Activated CD8-positive, alpha-beta T cell treated with anti-CD3 and anti-CD28 coated beads for 36 hours (primary cell): ENCODE data around the gene SCT. TPM values are rescaled to one million over a fixed set of nuclear protein-coding genes. Genes with fewer than 3 reads are reported as not detected.
A peak's percentile ranks its signal among the peaks of the same experiment; 100 is the strongest.

Experiments used
- ATAC-seq: fragments of 200-7000 bp; cut with Tn5 transposase; one replicate; pipeline ENCODE4 v1.10.0; 2021; ENCODE audit warnings: mild to moderate bottlenecking, moderate library complexity
- CTCF ChIA-PET: fragments of 350-600 bp; sonication (Branson Sonifier 250); formaldehyde crosslinking; loops from one replicate; lab custom pipeline; 2021; ENCODE audit warnings: antibody characterized with exemption; lab: Charles Lee
- POLR2A ChIA-PET: fragments of 350-600 bp; sonication (Branson Sonifier 250); formaldehyde crosslinking; loops from one replicate; lab custom pipeline; 2021; ENCODE audit warnings: antibody characterized with exemption; lab: Charles Lee
- DNase-seq: peaks from one replicate; pipeline ENCODE4 v3.0.0-alpha.2; 2020
- H3K27ac Mint-ChIP-seq: one replicate; pipeline ENCODE4 v1.8.0; 2021; ENCODE audit warnings: mild to moderate bottlenecking, mixed read lengths
- H3K27me3 Mint-ChIP-seq: one replicate; pipeline ENCODE4 v1.8.0; 2021; ENCODE audit warnings: mixed read lengths
- H3K36me3 Mint-ChIP-seq: one replicate; pipeline ENCODE4 v1.8.0; 2021; ENCODE audit warnings: low read depth, mixed read lengths
- H3K4me1 Mint-ChIP-seq: one replicate; pipeline ENCODE4 v1.8.0; 2021; ENCODE audit warnings: low read depth, mixed read lengths
- H3K4me3 Mint-ChIP-seq: one replicate; pipeline ENCODE4 v1.8.0; 2021; ENCODE audit warnings: mild to moderate bottlenecking, moderate library complexity, mixed read lengths
- H3K9me3 Mint-ChIP-seq: one replicate; pipeline ENCODE4 v1.8.0; 2021; ENCODE audit warnings: mixed read lengths
- intact Hi-C: fragments of 100-400 bp; cut with micrococcal nuclease; formaldehyde crosslinking; loops from one replicate; pipeline ENCODE4 v1.10.0; 2022
- total RNA-seq, 2 experiments: library from RNA; stranded (reverse); gene quantifications; one replicate each; pipeline ENCODE4 v1.2.3, GENCODE V29; 2021
- TF ChIP-seq, protein P1 (sequence below): fragments of 200-600 bp; IDR thresholded peaks from one replicate; pipeline ENCODE4 v1.8.0; 2022; ENCODE audit warnings: antibody characterized with exemption, mild to moderate bottlenecking

SCT gene
- total RNA-seq, 2 experiments from 2014 or later = not detected

DNA sequence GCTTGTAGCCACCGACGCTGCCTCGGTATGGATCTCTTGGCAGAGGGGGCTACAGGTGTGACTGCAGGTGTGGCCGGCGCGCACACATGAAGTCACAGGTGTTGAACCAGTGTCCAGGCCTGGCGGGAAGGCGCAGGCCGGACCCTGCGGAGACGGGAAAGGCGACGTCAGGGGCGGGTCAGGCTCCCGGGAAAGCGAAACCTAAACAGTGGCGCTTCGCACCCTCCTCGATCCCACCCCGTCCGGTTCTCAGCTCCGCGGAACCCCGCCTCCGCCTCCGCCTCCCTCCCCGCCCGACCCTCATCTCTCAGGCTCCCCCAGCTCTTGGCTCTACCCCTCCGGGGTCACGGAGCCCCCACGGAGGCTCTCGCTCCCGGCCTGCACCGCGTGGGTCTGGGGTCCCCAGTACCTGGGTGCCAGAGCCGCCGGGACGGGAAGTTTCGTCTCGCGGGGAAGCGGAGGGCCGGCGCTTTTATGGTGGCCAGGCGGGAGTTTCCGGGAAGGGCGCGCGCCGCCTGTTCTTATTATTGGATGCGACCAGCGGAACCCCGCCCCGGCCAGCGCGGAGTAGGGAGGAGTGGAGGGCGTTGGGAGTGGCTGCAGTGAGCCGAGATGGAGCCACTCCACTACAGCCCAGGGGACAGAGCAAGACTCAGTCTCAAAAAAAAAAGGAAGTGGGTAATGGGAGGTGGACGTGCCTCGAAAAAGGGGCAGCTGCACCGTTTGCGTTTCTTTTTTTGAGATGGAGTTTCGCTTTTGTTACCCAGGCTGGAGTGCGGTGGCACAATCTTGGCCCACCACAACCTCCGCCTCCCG lies 11.3 kb downstream of the SCT start, which contains the start of gene IRF7:
TSS of gene IRF7 (minus strand) at position 447 of the 816 bp plus-strand sequence. CDS start 586 bp downstream, outside the sequence.
- peak; percentile 76 for ATAC-seq
- POLR2A ChIA-PET = interaction anchor here (0.6 to 1.5 kb wide), 6 partner anchors 9 to 269 kb away, joined by 3 to 6 read pairs (median 4); partner anchors contain the start of gene SCT
- H3K27me3 Mint-ChIP-seq = no peaks in the 10 kb centered on the region
- peaks cover 4% of the 10 kb centered on the region for H3K36me3 Mint-ChIP-seq
- H3K4me3 Mint-ChIP-seq = peak within 1 kb of the TSS; percentile 84
- CTCF ChIA-PET = no interaction called here
- H3K27ac Mint-ChIP-seq = peak within 1 kb of the TSS; percentile 90
- DNase-seq = peak; percentile 92
- TF ChIP-seq, protein P1, sequence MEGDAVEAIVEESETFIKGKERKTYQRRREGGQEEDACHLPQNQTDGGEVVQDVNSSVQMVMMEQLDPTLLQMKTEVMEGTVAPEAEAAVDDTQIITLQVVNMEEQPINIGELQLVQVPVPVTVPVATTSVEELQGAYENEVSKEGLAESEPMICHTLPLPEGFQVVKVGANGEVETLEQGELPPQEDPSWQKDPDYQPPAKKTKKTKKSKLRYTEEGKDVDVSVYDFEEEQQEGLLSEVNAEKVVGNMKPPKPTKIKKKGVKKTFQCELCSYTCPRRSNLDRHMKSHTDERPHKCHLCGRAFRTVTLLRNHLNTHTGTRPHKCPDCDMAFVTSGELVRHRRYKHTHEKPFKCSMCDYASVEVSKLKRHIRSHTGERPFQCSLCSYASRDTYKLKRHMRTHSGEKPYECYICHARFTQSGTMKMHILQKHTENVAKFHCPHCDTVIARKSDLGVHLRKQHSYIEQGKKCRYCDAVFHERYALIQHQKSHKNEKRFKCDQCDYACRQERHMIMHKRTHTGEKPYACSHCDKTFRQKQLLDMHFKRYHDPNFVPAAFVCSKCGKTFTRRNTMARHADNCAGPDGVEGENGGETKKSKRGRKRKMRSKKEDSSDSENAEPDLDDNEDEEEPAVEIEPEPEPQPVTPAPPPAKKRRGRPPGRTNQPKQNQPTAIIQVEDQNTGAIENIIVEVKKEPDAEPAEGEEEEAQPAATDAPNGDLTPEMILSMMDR = no peak
- peaks cover 11% of the 10 kb centered on the region for H3K4me1 Mint-ChIP-seq
- H3K9me3 Mint-ChIP-seq = no peaks in the 10 kb centered on the region
- intact Hi-C loops = no loop called here

DNA sequence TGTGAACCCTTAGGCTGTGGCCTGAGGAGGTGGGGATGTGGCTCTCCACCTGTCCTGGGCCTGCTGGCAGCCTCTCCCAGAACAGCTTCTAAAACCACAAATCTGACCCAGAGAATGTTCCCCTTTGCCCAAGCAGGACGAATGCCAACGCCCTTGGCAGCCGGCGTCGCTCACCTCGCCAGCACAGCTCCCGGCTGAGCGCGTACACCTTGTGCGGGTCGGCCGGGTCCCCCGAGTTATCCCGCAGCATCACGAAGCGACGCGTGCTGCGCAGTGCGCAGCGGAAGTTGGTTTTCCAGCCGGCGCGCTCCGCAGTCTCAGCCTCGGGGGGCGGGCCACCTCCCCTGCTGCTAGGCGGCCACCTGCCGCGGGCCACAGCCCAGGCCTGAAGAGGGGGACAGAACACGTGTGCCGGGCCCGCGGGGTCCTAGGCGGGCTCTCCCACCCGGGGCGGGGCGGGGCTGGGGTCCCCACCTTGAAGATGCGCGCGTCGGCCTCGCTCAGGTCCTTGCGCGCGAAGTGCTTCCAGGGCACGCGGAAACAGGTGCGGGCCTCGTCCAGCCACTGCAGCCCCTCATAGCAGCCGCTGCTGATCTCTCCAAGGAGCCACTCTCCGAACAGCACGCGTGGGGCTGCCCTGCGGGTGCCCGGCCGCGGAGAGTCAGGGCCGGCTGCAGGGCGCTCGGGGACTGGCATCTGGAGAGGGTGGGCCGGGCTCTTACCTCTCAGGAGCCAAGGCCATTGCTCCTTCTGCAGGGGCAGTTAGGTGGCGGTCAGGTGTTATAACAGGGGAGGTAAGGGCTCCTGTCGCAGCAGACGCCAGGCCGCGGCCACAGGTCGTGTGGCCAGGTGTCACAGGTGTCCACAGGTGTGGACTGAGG lies 12.1 kb downstream of the SCT start:
- Mint-ChIP-seq H3K27ac (peak overlapping the region; percentile 90), H3K27me3 (no peaks in the 10 kb centered on the region), H3K4me1 (peaks cover 11% of the 10 kb centered on the region), H3K4me3 (peak overlapping the region; percentile 84), H3K9me3 (no peaks in the 10 kb centered on the region), H3K36me3 (peaks cover 4% of the 10 kb centered on the region)
- TF ChIP-seq, protein P1 = no peak
- ChIA-PET POLR2A (interaction anchor here (0.6 to 3.2 kb wide), 10 partner anchors 9 to 39 kb away, joined by 3 to 7 read pairs (median 4); partner anchors contain the start of genes PHRF1 and SCT), CTCF (interaction anchor here (1.3 kb wide), 1 partner anchor 60 kb away, joined by 4 read pairs; no protein-coding TSS in a partner anchor)
- no peak for ATAC-seq
- no peak for DNase-seq
- intact Hi-C loops = no loop called here

DNA sequence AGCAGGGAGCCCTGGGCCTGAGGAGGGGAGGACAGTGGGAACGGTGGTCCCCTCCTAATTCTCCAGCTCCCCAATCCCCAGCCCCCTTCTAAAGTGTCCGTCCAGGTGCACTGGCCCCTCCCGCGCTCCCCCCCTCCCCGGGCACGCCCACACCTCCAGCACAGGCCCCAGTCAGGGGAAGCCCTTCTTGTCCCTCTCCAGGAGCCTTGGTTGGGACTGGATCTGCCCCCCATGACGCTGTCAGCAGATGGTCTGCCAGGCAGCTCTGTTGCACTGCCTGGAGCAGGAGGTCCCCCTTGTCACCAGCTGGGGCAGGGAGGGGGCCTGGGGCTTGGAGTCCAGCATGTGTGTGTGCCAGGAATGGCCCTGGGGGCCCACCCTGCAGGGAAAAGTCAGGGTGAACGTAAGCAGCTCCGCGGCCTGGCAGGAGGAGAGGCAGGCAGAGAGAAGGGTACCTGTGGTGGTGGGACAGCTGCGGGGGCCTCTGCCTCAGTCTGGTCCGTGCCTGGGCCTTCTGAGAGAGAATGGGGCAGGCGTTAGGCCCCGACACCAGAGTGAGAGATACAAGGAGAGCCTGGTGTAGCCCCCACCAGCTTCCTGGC lies 12.9 kb downstream of the SCT start:
- DNase-seq (no peak), ATAC-seq (no peak)
- peaks cover 4% of the 10 kb centered on the region for H3K36me3 Mint-ChIP-seq
- ChIA-PET POLR2A (interaction anchor here (0.5 to 3.2 kb wide), 7 partner anchors 8 to 217 kb away, joined by 3 to 7 read pairs (median 3); partner anchors contain the start of gene PHRF1), CTCF (interaction anchor here (0.7 to 1.3 kb wide), 2 partner anchors 19 to 60 kb away, joined by 3 to 4 read pairs; no protein-coding TSS in a partner anchor)
- intact Hi-C loops = no loop called here
- H3K27ac Mint-ChIP-seq = peak overlapping the region; percentile 79
- H3K4me1 Mint-ChIP-seq = peaks cover 11% of the 10 kb centered on the region
- TF ChIP-seq, protein P1 = no peak
- H3K27me3 Mint-ChIP-seq = no peaks in the 10 kb centered on the region
- peak overlapping the region; percentile 84 for H3K4me3 Mint-ChIP-seq
- H3K9me3 Mint-ChIP-seq = no peaks in the 10 kb centered on the region

DNA sequence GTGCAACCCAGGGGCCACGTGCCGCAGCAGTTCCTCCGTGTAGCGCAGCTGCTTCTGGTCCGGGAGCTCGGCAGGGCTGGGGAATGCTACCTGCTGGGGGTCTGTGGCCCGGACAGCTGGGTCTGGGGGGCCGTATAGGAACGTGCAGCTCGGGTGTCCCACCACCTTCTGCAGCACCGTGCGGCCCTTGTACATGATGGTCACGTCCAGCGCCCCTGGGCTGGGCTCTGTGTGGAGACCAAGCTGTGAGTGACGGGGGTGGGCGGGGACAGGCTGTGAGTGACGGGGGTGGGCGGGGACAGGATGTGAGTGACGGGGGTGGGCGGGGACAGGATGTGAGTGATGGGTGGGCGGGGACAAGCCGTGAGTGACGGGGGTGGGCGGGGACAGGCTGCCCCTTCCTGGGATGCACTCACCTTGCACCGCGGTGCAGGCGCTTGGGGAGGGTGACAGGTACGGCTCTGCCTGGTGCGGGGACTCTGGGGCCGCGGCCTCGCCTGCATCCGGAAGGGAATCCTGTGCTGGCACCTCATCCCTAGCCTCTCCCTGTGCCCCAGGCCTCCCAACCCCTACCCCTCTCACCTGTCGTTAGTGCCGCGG lies 13.5 kb downstream of the SCT start:
- Mint-ChIP-seq H3K4me1 (peaks cover 11% of the 10 kb centered on the region), H3K27ac (no peak overlapping the region), H3K27me3 (no peaks in the 10 kb centered on the region), H3K36me3 (peaks cover 5% of the 10 kb centered on the region), H3K4me3 (no peak overlapping the region), H3K9me3 (no peaks in the 10 kb centered on the region)
- peak; percentile 93 for DNase-seq
- intact Hi-C loops = no loop called here
- peak; percentile 59 for ATAC-seq
- TF ChIP-seq, protein P1 = no peak
- CTCF ChIA-PET = interaction anchor here (0.7 to 1.3 kb wide), 2 partner anchors 19 to 59 kb away, joined by 3 to 4 read pairs; no protein-coding TSS in a partner anchor
- POLR2A ChIA-PET = interaction anchor here (0.5 to 3.2 kb wide), 8 partner anchors 7 to 217 kb away, joined by 3 to 10 read pairs (median 5); partner anchors contain the start of gene PHRF1
